Upper lobe of left lung (tissue), 4 donors: Measurements from ENCODE around the gene HAVCR1.

Experiments
- EP300 ChIP-seq, 4 donors: sonication (generic); formaldehyde crosslinking; IDR thresholded peaks; one replicate each; pipeline ENCODE4 v1.5.1; 2017; ENCODE audit warnings: antibody characterized with exemption in 4 of 4, control low read depth in 2 of 4
- POLR2A ChIP-seq, 4 donors: fragments of 450-650 bp; IDR thresholded peaks; one replicate each; pipeline ENCODE4 v1.5.1; 2016 to 2017; ENCODE audit warnings: antibody characterized with exemption in 4 of 4, mild to moderate bottlenecking in 2 of 4
- POLR2AphosphoS5 ChIP-seq, 2 donors: sonication (generic); formaldehyde crosslinking; IDR thresholded peaks; one replicate each; pipeline ENCODE4 v1.5.1; 2017; ENCODE audit warnings: antibody characterized with exemption in 2 of 2
- TF ChIP-seq, protein P1 (sequence below), 6 experiments: fragments of 450-650 bp in 4 of 6; fragments of 200-600 bp in 2 of 6; sonication (generic) in 2 of 6; IDR thresholded peaks; one replicate each; pipeline ENCODE4 v1.5.1; 2016 to 2019; ENCODE audit warnings: antibody characterized with exemption in 6 of 6

DNA sequence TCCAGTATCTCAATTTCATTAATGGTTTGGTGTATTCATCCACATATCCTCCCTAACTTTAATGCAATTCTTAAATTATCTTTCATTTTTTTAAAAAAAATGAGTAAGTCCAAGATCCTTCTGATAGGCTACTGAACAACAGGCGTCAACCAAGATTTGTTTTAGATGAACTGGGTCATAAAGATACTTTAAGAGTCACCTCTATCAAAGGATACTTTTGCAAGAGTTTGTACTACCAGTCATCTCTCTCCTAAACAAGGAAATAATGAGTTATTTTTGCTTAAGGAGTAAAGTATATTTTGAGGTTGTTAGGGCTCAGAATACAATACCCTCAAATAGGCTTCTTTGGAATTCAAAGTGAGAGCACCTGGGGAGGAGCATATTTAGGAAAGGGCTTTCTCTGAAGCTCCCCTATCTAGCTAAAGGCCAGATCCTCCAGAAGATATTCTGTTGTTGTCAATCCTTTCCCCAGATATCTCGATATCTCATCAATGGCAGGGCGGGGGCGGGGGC is 25.8 kb downstream of the HAVCR1 start:
- TF ChIP-seq, protein P1, sequence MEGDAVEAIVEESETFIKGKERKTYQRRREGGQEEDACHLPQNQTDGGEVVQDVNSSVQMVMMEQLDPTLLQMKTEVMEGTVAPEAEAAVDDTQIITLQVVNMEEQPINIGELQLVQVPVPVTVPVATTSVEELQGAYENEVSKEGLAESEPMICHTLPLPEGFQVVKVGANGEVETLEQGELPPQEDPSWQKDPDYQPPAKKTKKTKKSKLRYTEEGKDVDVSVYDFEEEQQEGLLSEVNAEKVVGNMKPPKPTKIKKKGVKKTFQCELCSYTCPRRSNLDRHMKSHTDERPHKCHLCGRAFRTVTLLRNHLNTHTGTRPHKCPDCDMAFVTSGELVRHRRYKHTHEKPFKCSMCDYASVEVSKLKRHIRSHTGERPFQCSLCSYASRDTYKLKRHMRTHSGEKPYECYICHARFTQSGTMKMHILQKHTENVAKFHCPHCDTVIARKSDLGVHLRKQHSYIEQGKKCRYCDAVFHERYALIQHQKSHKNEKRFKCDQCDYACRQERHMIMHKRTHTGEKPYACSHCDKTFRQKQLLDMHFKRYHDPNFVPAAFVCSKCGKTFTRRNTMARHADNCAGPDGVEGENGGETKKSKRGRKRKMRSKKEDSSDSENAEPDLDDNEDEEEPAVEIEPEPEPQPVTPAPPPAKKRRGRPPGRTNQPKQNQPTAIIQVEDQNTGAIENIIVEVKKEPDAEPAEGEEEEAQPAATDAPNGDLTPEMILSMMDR (IDR thresholded peaks at IDR 0.05) = no peak
- TF ChIP-seq POLR2A (IDR thresholded peaks at IDR 0.05) (no peak), POLR2AphosphoS5 (IDR thresholded peaks at IDR 0.05) (no peak), EP300 (IDR thresholded peaks at IDR 0.05) (no peak)
